ENCODE data around the gene BRINP2.

The BRINP2 gene

GRCh38 chr1:177306981-177307380, 136.2 kb downstream of the BRINP2 start:
- no peak for DNase-seq

DNA sequence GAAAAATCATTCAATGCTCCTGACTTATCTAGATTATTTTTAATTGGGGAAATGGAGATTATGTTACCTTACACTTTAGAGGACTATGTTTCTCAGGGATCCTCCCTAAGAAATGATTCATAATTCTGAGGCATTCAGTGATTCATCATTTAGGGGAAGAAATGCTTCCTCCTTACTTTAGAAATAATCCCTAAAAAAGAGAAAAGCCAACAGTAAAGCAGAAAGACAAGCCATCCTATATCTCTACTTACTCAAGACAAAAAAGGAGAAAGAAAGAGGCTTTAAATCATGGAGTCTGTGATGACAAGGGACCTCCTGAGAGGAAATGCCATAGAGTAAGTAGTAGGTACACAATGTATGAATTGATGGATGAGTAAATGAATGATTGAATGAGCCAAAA, 137.0 kb downstream of the BRINP2 start:
- H4K5ac ChIP-seq (ENCODE audit: low read length): no peak overlapping the region
- H3K27me3 ChIP-seq (ENCODE audit: insufficient read depth, low read length, poor library complexity): no peaks in the 10 kb centered on the region
- H4K8ac ChIP-seq (ENCODE audit: low read depth, low read length): no peak overlapping the region
- no peak overlapping the region for H2BK15ac ChIP-seq (replicated peaks; ENCODE audit: low read depth)
- no peak overlapping the region for H3K56ac ChIP-seq (ENCODE audit: low read length)
- H3K79me2 ChIP-seq (ENCODE audit: control insufficient read depth, insufficient read depth, low read length): no peaks in the 10 kb centered on the region
- H3K27ac ChIP-seq (ENCODE audit: low read depth, low read length): no peak overlapping the region
- H3K4ac ChIP-seq (ENCODE audit: low read depth, low read length): no peak overlapping the region
- H3K4me3 ChIP-seq (ENCODE audit: low read length): no peak overlapping the region
- H2BK5ac ChIP-seq (ENCODE audit: low read length): no peak overlapping the region
- no peaks in the 10 kb centered on the region for H3K79me1 ChIP-seq (ENCODE audit: low read length)
- H3K4me1 ChIP-seq (ENCODE audit: control insufficient read depth, low read depth, low read length): no peaks in the 10 kb centered on the region
- no peak overlapping the region for H2AK5ac ChIP-seq (ENCODE audit: low read length)
- no peak for DNase-seq
- H2BK120ac ChIP-seq (ENCODE audit: low read depth, low read length): no peak overlapping the region
- H3K4me2 ChIP-seq (ENCODE audit: low read length): no peak overlapping the region
- no peak overlapping the region for H3K23ac ChIP-seq (ENCODE audit: low read length)
- no peak overlapping the region for H3K9ac ChIP-seq (ENCODE audit: low read length)
- no peaks in the 10 kb centered on the region for H3K36me3 ChIP-seq (ENCODE audit: control insufficient read depth, insufficient read depth, low read length)
- no peak overlapping the region for H3K18ac ChIP-seq (ENCODE audit: low read length)

More at GRCh38 chr1:177306981-177307380, 136.2 kb downstream of the BRINP2 start:
- no peak overlapping the region for H3K4ac ChIP-seq (ENCODE audit: low read depth, low read length)
- H3K79me2 ChIP-seq (ENCODE audit: control insufficient read depth, insufficient read depth, low read length): no peaks in the 10 kb centered on the region
- no peak overlapping the region for H3K4me3 ChIP-seq (ENCODE audit: low read length)
- no peak overlapping the region for H3K27ac ChIP-seq (ENCODE audit: low read depth, low read length)
- H4K8ac ChIP-seq (ENCODE audit: low read depth, low read length): no peak overlapping the region
- no peaks in the 10 kb centered on the region for H3K4me1 ChIP-seq (ENCODE audit: control insufficient read depth, low read depth, low read length)
- no peaks in the 10 kb centered on the region for H3K27me3 ChIP-seq (ENCODE audit: insufficient read depth, low read length, poor library complexity)
- H2BK15ac ChIP-seq (replicated peaks; ENCODE audit: low read depth): no peak overlapping the region
- H3K36me3 ChIP-seq (ENCODE audit: control insufficient read depth, insufficient read depth, low read length): no peaks in the 10 kb centered on the region
- H2BK120ac ChIP-seq (ENCODE audit: low read depth, low read length): no peak overlapping the region
- no peak overlapping the region for H3K56ac ChIP-seq (ENCODE audit: low read length)
- no peaks in the 10 kb centered on the region for H3K79me1 ChIP-seq (ENCODE audit: low read length)
- H2BK5ac ChIP-seq (ENCODE audit: low read length): no peak overlapping the region
- no peak overlapping the region for H3K4me2 ChIP-seq (ENCODE audit: low read length)
- no peak overlapping the region for H4K5ac ChIP-seq (ENCODE audit: low read length)
- no peak overlapping the region for H3K23ac ChIP-seq (ENCODE audit: low read length)
- no peak overlapping the region for H2AK5ac ChIP-seq (ENCODE audit: low read length)
- no peak overlapping the region for H3K9ac ChIP-seq (ENCODE audit: low read length)
- H3K18ac ChIP-seq (ENCODE audit: low read length): no peak overlapping the region
- no CpG with 5 or more reads among the region's 1 CpG for WGBS (ENCODE audit: extremely low coverage, insufficient coverage, low lambda C conversion rate)

GRCh38 chr1:177309880-177310279, 139.1 kb downstream of the BRINP2 start:
- Histone ChIP-seq H3K4me1 (ENCODE audit: control insufficient read depth, low read depth, low read length) (no peaks in the 10 kb centered on the region), H2AK5ac (ENCODE audit: low read length) (no peak overlapping the region), H3K27me3 (ENCODE audit: insufficient read depth, low read length, poor library complexity) (no peaks in the 10 kb centered on the region), H3K56ac (ENCODE audit: low read length) (no peak overlapping the region), H3K27ac (ENCODE audit: low read depth, low read length) (no peak overlapping the region), H4K8ac (ENCODE audit: low read depth, low read length) (no peak overlapping the region), H3K79me2 (ENCODE audit: control insufficient read depth, insufficient read depth, low read length) (no peaks in the 10 kb centered on the region), H3K79me1 (ENCODE audit: low read length) (no peaks in the 10 kb centered on the region), H4K5ac (ENCODE audit: low read length) (no peak overlapping the region), H3K9ac (ENCODE audit: low read length) (no peak overlapping the region), H3K4ac (ENCODE audit: low read depth, low read length) (no peak overlapping the region), H3K18ac (ENCODE audit: low read length) (no peak overlapping the region), H3K4me3 (ENCODE audit: low read length) (no peak overlapping the region), H2BK120ac (ENCODE audit: low read depth, low read length) (no peak overlapping the region), H2BK5ac (ENCODE audit: low read length) (no peak overlapping the region), H3K23ac (ENCODE audit: low read length) (no peak overlapping the region), H3K36me3 (ENCODE audit: control insufficient read depth, insufficient read depth, low read length) (no peaks in the 10 kb centered on the region), H3K4me2 (ENCODE audit: low read length) (no peak overlapping the region), H2BK15ac (replicated peaks; ENCODE audit: low read depth) (no peak overlapping the region)
- DNase-seq: no peak
- no CpG with 5 or more reads among the region's 2 CpGs for WGBS (ENCODE audit: extremely low coverage, insufficient coverage, low lambda C conversion rate)

- H4K5ac ChIP-seq (ENCODE audit: low read length): no peak overlapping the region
- H3K9ac ChIP-seq (ENCODE audit: low read length): no peak overlapping the region
- no peak overlapping the region for H3K4me3 ChIP-seq (ENCODE audit: low read length)
- H2BK120ac ChIP-seq (ENCODE audit: low read depth, low read length): no peak overlapping the region
- no peaks in the 10 kb centered on the region for H3K36me3 ChIP-seq (ENCODE audit: control insufficient read depth, insufficient read depth, low read length)
- no peak overlapping the region for H3K56ac ChIP-seq (ENCODE audit: low read length)
- H3K27ac ChIP-seq (ENCODE audit: low read depth, low read length): no peak overlapping the region
- no peaks in the 10 kb centered on the region for H3K79me1 ChIP-seq (ENCODE audit: low read length)
- no peak overlapping the region for H4K8ac ChIP-seq (ENCODE audit: low read depth, low read length)
- H3K18ac ChIP-seq (ENCODE audit: low read length): no peak overlapping the region
- no peak for DNase-seq
- no peak overlapping the region for H2BK15ac ChIP-seq (replicated peaks; ENCODE audit: low read depth)
- H3K79me2 ChIP-seq (ENCODE audit: control insufficient read depth, insufficient read depth, low read length): no peaks in the 10 kb centered on the region
- no peak overlapping the region for H3K23ac ChIP-seq (ENCODE audit: low read length)
- WGBS (ENCODE audit: extremely low coverage, insufficient coverage, low lambda C conversion rate): no CpG with 5 or more reads among the region's 1 CpG
- no peak overlapping the region for H3K4ac ChIP-seq (ENCODE audit: low read depth, low read length)
- no peak overlapping the region for H3K4me2 ChIP-seq (ENCODE audit: low read length)
- H2AK5ac ChIP-seq (ENCODE audit: low read length): no peak overlapping the region
- H3K4me1 ChIP-seq (ENCODE audit: control insufficient read depth, low read depth, low read length): no peaks in the 10 kb centered on the region
- H3K27me3 ChIP-seq (ENCODE audit: insufficient read depth, low read length, poor library complexity): no peaks in the 10 kb centered on the region
- no peak overlapping the region for H2BK5ac ChIP-seq (ENCODE audit: low read length)
These were observed 139.6 kb downstream of the BRINP2 start for GRCh38 chr1:177310326-177310725.

GRCh38 chr1:177311111-177311510, 140.4 kb downstream of the BRINP2 start:
- DNase-seq: no peak
- no peak overlapping the region for H3K18ac ChIP-seq (ENCODE audit: low read length)
- no peak overlapping the region for H4K5ac ChIP-seq (ENCODE audit: low read length)
- H3K4me3 ChIP-seq (ENCODE audit: low read length): no peak overlapping the region
- no peak overlapping the region for H3K27ac ChIP-seq (ENCODE audit: low read depth, low read length)
- H3K56ac ChIP-seq (ENCODE audit: low read length): no peak overlapping the region
- no peak overlapping the region for H3K23ac ChIP-seq (ENCODE audit: low read length)
- H3K4me2 ChIP-seq (ENCODE audit: low read length): no peak overlapping the region
- H2BK120ac ChIP-seq (ENCODE audit: low read depth, low read length): no peak overlapping the region
- no peak overlapping the region for H2BK15ac ChIP-seq (replicated peaks; ENCODE audit: low read depth)
- no peaks in the 10 kb centered on the region for H3K79me2 ChIP-seq (ENCODE audit: control insufficient read depth, insufficient read depth, low read length)
- no peak overlapping the region for H3K4ac ChIP-seq (ENCODE audit: low read depth, low read length)
- H4K8ac ChIP-seq (ENCODE audit: low read depth, low read length): no peak overlapping the region
- no CpG with 5 or more reads among the region's 4 CpGs for WGBS (ENCODE audit: extremely low coverage, insufficient coverage, low lambda C conversion rate)
- H3K79me1 ChIP-seq (ENCODE audit: low read length): no peaks in the 10 kb centered on the region
- no peaks in the 10 kb centered on the region for H3K4me1 ChIP-seq (ENCODE audit: control insufficient read depth, low read depth, low read length)
- H3K9ac ChIP-seq (ENCODE audit: low read length): no peak overlapping the region
- no peaks in the 10 kb centered on the region for H3K36me3 ChIP-seq (ENCODE audit: control insufficient read depth, insufficient read depth, low read length)
- no peak overlapping the region for H2AK5ac ChIP-seq (ENCODE audit: low read length)
- no peaks in the 10 kb centered on the region for H3K27me3 ChIP-seq (ENCODE audit: insufficient read depth, low read length, poor library complexity)
- H2BK5ac ChIP-seq (ENCODE audit: low read length): no peak overlapping the region

- H3K9ac ChIP-seq (ENCODE audit: low read length): no peak overlapping the region
These were observed 140.8 kb downstream of the BRINP2 start for GRCh38 chr1:177311586-177311985.

More at GRCh38 chr1:177311586-177311985, 140.8 kb downstream of the BRINP2 start:
- no peak for DNase-seq
- no peak overlapping the region for H4K8ac ChIP-seq (ENCODE audit: low read depth, low read length)
- no peak overlapping the region for H3K27ac ChIP-seq (ENCODE audit: low read depth, low read length)
- H3K4me3 ChIP-seq (ENCODE audit: low read length): no peak overlapping the region
- no peaks in the 10 kb centered on the region for H3K79me2 ChIP-seq (ENCODE audit: control insufficient read depth, insufficient read depth, low read length)
- no peak overlapping the region for H4K5ac ChIP-seq (ENCODE audit: low read length)
- H3K23ac ChIP-seq (ENCODE audit: low read length): no peak overlapping the region
- no peak overlapping the region for H2BK5ac ChIP-seq (ENCODE audit: low read length)
- WGBS (ENCODE audit: extremely low coverage, insufficient coverage, low lambda C conversion rate): no CpG with 5 or more reads among the region's 2 CpGs
- H2BK120ac ChIP-seq (ENCODE audit: low read depth, low read length): no peak overlapping the region
- no peaks in the 10 kb centered on the region for H3K36me3 ChIP-seq (ENCODE audit: control insufficient read depth, insufficient read depth, low read length)
- no peak overlapping the region for H2AK5ac ChIP-seq (ENCODE audit: low read length)
- H3K56ac ChIP-seq (ENCODE audit: low read length): no peak overlapping the region
- H3K18ac ChIP-seq (ENCODE audit: low read length): no peak overlapping the region
- no peaks in the 10 kb centered on the region for H3K4me1 ChIP-seq (ENCODE audit: control insufficient read depth, low read depth, low read length)
- no peak overlapping the region for H3K4me2 ChIP-seq (ENCODE audit: low read length)
- no peak overlapping the region for H3K4ac ChIP-seq (ENCODE audit: low read depth, low read length)
- H3K79me1 ChIP-seq (ENCODE audit: low read length): no peaks in the 10 kb centered on the region
- H2BK15ac ChIP-seq (replicated peaks; ENCODE audit: low read depth): no peak overlapping the region
- no peaks in the 10 kb centered on the region for H3K27me3 ChIP-seq (ENCODE audit: insufficient read depth, low read length, poor library complexity)
